Activated CD4-positive, alpha-beta T cell treated with anti-CD3 and anti-CD28 coated beads for 4 hours (primary cell): Measurements from ENCODE around the gene TP53BP1.

Source experiments
- DNase-seq, 2 donors: peaks; one replicate each; pipeline ENCODE4 v3.0.0-alpha.2; 2020

TP53BP1 gene

GRCh38 chr15:43487271-43487895 lies 5.6 kb downstream of the TP53BP1 start:
- no peak for DNase-seq

DNA sequence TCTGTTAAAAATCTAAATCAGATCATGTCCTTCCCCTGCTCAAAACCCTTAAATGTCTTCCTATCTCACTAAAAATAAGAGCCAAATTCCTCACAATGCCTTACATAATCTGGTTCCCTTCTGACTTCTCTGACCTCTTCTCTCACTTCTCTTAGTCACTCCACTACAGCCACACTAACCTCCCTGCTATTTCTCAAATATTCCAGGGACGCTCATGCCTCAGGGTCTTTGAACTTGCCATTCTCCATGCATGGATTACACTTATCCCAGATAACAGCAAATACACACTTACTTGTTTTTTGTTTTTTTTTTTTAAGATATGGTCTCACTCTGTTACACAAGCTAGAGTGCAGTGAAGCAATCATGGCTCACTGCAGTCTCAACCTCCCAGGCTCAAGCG lies 8.5 kb downstream of the TP53BP1 start:
- no peak for DNase-seq

DNA sequence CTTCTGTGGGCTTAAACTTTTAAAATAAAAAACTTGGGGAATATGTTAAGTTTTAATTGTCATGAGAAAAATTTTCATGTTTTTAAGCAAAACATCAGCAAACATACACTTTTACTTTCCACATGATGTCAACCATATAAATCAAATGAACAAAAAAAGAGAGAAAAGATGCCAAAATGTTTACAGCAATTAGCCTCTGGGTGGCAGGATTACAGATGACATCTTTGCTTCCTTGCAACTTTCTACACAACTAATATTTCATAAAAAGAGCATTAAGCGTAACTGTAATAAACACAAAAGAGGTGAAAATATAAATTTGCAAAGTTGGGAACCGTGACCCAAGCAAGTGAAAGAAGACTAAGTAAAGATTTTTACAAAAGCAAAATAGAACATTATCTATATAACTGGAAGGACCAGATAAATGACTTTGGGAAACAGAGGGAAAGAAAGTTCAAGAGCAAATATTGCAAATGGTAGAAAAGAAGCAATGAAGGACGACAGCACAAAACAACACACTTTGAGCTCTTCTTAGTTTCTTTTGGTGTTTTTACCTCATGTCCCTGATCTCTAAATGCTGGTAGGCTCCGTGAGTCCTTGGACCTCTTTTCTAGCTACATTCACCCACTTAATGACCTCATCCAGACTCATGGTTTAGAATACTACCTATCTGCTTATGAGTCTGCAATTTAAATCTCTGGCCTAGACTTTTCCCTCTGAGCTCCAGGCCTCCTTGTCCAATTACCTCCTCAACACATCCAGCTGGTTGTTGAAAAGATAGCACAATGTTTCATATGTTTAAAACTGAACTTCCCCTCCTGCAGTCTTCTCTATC lies 9.4 kb downstream of the TP53BP1 start:
- DNase-seq: no peak

- no peak for DNase-seq
These were observed 19.1 kb downstream of the TP53BP1 start for GRCh38 chr15:43473885-43474284.

- DNase-seq: no peak
These were observed 21.0 kb downstream of the TP53BP1 start for GRCh38 chr15:43471975-43472374.

GRCh38 chr15:43469867-43470266 lies 23.1 kb downstream of the TP53BP1 start:
- DNase-seq: no peak

GRCh38 chr15:43465100-43465499 lies 27.9 kb downstream of the TP53BP1 start:
- no peak for DNase-seq

- DNase-seq: no peak
These were observed 29.0 kb downstream of the TP53BP1 start for GRCh38 chr15:43463998-43464397.

DNA sequence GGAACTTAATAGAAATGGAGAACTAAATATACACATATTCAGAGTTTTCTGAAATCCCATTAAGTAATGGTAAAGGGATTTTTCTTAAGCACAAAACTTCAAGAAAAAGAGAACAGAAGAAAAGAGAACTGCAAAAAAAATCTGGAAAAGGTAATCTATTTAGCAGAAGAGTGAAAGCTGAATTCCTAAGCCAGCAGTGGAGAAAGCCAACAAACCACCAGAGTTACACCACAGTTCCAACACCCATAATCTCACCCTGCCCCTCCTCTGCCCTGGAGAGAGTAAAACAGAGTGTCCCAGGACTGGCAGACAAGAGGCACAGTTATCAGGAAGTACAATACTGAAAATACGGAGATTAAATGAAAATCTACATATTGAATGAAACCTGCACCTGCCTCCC lies 29.4 kb downstream of the TP53BP1 start:
- no peak for DNase-seq

DNA sequence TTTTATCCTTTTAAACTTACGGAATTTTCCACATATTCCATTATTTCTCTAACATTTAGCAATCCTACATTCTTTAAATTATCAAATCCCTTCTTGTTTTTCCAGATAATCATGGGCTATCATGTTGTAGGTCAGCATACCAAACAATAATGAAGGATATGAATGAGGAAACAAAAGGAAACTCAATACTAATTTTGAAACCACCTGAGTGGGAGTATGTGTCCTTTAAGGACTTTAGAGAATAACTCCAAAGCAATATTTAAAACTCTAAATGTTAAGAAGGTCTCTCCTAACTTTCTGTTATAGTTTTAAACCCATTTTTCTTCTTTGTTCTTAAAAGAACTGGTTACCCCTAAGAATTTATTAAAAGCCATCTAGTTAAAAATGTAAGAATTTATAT lies 43.0 kb downstream of the TP53BP1 start:
- no peak for DNase-seq

DNA sequence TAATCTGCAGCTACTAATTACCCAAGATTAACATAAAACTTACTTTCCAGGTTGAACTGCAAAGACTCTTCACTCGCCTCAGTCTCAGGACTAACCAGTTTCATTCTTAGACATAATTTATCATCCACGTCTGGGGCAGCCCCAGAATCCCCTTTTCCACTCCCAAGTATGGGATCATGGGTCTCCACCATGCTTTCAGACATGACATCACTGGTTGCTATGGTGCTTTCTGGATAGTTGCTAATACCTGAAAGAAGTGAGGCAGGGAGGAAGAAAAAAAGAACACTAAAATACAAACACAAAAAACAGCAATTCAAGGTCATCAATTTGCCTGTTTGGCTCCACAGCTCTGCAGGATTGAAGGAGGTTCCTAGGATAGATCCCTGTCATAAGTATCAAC lies 46.6 kb downstream of the TP53BP1 start:
- no peak for DNase-seq

GRCh38 chr15:43441316-43441715 lies 51.6 kb downstream of the TP53BP1 start:
- no peak for DNase-seq

DNA sequence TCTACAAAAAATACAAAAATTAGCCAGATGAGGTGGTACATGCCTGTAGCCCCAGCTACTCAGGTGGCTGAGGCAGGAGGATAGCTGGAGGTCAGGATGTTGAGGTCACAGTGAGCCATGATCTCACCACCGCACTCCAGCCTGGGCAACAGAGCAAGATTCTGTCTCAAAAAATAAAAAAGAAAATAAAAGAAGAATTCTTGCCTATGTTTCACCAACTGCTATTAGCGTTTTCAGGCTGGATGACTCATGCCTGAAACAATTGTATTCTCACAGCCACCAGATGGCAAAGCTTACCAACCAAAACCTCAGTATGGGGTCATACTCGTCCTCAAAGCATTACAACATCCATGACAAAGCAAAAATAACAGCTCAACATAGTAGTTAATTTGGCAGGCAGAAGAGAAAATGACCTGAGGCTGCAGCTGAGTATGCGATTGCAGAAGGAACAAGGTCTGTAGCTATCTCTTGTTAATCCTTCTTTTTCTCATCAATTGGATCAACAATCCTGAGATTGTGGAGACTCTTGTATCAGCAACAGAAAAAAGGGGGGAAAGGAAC lies 52.2 kb downstream of the TP53BP1 start:
- peak; percentile 8 to 15 for DNase-seq

DNA sequence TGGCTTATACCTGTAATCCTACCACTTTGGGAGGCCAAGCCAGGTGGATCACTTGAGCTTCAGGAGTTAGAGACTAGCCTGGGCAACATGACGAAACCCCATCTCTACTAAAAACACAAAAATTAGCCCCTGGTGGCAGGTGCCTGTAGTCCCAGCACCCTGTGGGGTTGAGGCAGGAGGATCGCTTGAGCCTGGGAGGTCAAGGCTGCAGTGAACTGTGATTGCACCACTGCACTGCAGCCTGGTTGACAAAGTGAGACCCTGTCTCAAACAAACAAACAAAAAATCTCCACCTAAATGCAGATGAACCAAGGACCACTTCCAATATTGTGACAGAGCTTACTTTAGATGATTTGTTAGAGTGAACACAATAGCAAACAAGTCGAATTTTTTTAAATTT lies 53.7 kb downstream of the TP53BP1 start:
- DNase-seq: no peak

DNA sequence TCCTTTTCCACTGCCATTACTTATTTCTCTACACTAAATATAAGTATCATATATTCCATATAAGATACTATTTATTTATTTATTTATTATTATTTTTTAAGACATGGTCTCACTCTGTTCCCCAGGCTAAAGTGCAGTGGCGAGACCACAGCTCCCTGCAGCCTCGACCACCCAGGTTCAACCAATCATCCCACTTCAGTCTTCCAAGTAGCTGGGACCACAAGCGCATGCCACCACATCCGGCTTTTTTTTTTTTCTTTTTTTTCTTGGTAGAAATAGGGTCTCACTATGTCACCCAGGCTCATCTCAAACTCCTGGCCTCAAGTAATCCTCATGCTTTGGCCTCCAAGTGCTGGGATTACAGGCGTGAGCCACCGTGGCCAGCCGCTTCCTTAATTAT lies 56.6 kb downstream of the TP53BP1 start:
- DNase-seq: no peak

GRCh38 chr15:43434446-43434845 lies 58.5 kb downstream of the TP53BP1 start:
- no peak for DNase-seq

DNA sequence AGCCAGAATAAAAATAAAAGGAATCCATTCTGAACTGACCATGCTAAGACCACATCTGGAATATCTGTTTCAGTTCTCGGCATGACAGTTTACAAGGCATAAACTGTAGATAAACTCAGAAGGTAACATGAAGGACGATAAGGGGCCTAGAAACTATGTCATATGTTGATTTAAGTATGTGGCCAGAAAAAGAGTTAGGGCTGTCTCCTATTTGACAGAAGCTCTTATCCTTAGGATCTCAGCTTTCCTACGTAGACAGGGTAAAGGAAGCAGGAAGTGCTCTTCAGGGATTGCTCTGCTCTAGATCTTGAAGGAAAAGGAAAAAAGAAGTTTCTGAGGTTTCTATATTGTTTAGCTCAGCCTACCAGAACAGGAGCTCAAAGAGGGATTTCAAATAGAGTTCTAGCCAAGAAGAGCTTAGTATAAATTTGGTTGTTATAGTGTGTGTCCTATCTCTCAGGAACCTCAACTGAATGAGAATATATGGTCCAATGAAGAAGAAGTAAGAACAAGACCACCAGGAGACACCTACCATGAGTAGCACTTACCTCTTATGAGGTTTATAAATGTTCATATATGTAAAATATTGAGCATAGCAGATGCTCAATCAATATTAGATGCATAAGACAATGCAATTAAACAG lies 59.2 kb downstream of the TP53BP1 start:
- no peak for DNase-seq

- no peak for DNase-seq
These were observed 59.8 kb downstream of the TP53BP1 start for GRCh38 chr15:43433165-43433564.

DNA sequence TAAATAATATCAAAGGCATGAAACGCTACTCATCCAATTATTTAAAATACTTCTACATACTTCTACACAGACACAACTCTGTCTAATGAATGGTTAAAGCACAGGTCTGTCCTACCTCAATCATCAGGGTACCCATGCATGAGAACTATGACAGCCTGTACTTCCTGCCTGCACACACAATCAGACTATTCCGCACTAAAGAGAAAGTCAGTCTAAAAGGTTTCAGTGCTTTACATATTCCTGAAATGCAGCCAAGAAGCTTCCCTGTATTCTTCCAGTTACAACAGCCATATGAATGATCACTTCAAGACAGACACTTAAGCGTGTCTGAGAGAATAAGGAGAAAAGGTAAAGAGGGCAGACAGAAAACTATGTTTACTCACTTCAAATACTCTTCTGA lies 63.3 kb downstream of the TP53BP1 start:
- DNase-seq: no peak

- no peak for DNase-seq
These were observed 69.2 kb downstream of the TP53BP1 start for GRCh38 chr15:43423793-43424192.

DNA sequence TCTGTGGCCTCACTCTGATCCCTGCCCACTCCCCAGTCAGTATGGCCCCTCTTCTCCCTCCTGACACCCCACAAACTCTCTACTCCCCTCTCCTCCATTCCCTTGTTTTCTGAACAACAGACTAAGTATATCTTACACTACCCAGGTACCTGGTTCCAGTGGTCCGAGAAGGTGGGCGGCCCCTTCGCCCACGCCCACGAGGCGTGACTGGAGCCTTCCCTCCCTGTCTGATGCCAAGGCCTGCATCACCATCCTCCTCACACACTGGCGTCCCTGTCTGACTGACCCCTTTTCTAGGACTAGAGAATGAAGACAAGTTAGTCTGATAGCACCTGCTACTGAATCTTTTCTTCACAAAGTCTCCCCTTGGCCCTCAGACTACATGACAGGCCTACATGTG lies 72.1 kb downstream of the TP53BP1 start:
- no peak for DNase-seq

DNA sequence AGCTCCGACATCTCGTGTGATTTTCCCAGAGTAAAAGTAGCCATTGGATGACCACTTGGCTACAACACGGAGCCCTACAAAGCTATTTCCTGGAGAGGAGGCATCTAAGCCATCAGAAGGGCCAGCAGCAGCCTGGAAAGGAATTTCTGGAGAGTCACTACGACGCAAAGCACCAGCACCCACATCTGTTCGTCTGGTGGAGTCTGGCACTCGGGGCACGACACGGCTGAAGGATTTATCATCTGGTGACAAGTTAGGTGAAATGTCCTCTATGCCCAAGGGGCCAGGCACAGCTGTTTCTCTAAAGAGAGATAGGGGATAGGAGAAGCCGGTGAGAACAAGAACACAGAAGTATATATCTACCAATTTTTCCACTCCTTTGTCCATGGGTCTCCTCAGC lies 72.5 kb downstream of the TP53BP1 start:
- DNase-seq: no peak

DNA sequence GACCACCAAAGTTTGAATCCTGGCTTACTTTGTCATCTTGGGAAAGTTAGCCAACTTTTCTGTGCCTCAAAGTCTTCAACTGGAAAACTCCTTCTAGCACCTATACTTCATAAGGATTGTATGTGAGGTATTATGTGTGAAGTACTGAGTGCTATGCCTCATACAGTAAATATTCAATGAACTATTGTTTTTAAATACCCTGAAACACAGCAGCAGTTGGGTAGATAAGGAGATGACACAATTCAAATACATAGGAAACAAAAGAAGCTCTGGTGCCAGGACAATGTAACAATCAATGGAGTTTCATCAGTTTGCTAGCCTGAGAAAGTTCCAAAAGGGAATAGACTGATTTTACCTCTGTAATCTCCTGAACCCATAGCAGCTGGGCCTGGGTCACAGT lies 78.8 kb downstream of the TP53BP1 start:
- DNase-seq: no peak

- no peak for DNase-seq
These were observed 80.9 kb downstream of the TP53BP1 start for GRCh38 chr15:43412096-43412495.
